ENCODE data around the gene PDIA2.
"Not testable (repeated sequence)": the region's sequence is repeated elsewhere in the genome, so short reads cannot be mapped to it uniquely, and the experiment has no call there.

Gene PDIA2

DNA sequence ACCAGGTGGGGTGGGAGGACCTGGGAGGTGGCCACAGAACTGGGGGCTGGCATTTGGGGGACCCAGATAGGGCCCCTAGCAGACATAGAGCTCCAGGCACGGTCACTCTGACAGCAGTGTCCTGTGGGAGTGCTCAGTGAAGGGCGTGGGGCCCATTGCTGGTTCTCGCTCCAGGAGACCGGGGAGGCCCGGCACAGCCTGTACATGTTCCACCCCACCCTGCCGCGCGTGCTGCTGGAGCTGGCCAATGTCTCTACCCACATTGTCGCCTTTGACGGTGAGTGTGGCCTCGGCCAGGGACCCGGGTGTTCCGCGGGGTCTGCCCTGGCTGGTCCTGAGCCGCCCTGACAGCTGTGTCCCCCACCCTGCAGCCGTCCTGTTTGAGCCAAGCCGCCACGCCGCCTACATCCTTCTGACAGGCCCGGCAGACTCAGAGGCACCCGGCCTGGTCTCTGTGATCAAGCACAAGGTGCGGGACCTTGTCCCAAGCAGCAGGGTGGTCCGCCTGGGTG is 18.5 kb upstream of the PDIA2 start:
- DNase-seq (ENCODE audit: low spot score): no peak

DNA sequence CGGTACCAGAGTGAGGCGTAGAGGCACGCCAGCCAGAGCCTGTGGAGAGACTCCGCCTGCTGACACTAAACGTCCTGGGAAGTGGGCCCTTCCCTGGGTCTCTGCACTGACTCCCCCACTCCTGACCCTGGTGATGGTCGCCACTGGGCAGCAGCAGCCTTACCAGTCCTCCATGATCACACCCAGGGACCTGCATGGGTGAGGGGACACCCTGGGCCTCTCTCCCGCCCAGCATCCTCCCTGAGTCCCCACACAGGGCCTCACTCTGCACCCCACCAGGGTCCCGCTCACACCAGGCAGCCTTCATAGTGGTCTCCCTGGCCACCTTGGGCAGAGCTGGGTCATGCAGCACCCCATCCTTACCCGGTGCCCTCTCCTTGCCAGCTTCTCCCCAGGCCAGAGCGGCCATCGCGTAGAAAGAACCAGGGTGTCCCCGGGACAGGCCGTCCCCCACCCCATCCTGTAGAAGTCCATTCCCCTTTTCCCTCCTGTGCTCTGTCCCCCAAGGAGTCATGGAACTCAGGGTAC is 17.9 kb upstream of the PDIA2 start:
- DNase-seq (ENCODE audit: low spot score): no peak

- no peak for DNase-seq (ENCODE audit: low spot score)
These were observed 17.3 kb upstream of the PDIA2 start for GRCh38 chr16:265711-266110.

DNA sequence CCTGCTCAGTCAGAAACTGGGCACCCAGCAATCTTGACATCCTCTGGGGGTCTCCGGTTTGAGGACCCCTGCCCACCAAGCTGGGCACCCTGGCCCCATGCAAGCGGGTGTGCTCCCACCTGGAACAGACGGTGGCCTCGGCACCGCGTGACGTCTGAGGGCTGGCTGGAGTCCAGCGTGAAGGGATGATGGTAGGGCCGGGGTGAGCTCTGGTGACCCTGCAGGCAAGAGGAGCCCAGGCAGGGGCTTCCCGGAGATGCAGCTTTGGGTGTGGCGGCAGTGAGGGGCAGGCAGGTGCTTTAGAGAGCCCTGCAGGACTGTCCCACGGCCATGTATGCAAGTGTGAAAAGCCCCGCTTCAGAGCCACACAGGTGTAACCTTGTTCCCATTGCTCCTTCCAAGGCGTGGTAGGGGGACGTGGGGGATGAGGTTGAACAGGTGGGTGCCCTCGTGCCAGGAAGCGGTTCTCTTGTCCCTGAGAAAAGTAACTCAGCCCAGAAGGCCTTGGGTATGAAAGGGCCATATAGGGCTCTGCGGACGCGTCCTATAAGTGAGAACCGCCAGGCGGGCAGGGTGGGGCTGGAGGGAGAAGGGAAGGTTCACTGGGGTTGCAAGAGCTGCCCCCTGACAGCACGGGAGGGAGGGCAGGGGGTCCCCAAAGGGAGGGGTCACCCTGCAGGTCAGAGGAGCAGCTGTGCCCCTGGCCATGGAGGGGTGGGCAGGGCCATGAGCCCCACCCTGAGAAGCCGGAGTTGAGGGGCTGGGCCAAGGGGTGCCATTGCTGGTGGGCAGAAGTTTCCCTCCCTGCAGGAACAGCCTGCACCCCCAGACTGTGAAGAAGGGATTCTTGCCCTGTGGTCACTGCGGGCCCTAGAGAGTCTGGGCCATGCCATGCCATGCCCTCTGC is 16.5 kb upstream of the PDIA2 start:
- no peak for DNase-seq (ENCODE audit: low spot score)

GRCh38 chr16:267562-267961 is 15.4 kb upstream of the PDIA2 start:
- not testable (repeated sequence) for DNase-seq (ENCODE audit: low spot score)

GRCh38 chr16:268141-269053 is 14.6 kb upstream of the PDIA2 start:
- DNase-seq (ENCODE audit: low spot score): no peak

- DNase-seq (ENCODE audit: low spot score): no peak
These were observed 13.7 kb upstream of the PDIA2 start for GRCh38 chr16:269061-269796.

GRCh38 chr16:270381-271255 is 12.3 kb upstream of the PDIA2 start:
- DNase-seq (ENCODE audit: low spot score): no peak

- no peak for DNase-seq (ENCODE audit: low spot score)
These were observed 10.1 kb upstream of the PDIA2 start for GRCh38 chr16:272633-273546.

DNA sequence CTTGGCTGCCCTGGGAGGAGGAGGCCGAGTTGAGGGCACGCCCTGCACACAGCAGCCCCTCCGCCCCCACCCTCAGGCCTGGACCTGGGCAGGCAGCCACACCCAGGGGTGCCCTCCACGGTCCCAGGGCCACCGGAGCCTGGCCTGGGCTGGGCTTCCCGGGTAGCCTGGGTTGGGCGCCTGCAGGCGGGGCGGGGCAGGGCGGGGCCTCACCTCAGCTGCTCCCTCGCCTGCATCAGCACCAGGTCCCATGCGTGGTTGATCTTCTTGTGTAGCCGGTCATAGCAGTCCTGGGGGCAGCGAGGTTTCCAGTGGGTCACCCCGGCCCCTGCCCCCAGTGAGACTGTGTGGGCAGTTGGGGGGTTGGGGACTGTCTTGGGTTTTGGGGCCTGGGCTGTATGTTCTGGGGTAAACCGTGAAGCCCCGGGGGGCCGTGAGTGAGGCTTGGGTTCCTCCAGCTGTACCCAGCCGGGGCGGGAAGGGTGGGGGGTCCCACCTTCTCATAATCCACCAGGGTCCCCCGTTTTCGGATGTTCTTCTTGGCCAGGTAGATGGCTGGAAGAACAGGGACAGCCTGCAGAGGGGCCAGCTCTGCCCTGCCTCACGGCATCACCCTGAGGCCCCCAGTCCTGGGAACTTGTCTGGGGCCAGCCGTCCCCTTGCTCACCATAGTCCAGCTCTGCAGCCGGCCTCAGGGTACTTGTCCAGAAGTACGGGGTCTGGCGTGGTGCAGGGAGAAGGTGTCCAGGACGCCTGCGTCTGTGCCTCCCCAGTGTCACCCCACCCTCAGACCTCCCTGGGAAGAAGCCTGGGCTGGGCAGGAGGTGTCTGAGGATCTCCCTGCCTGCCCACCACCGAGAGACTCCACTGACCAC is 9.2 kb upstream of the PDIA2 start:
- no peak for DNase-seq (ENCODE audit: low spot score)

DNA sequence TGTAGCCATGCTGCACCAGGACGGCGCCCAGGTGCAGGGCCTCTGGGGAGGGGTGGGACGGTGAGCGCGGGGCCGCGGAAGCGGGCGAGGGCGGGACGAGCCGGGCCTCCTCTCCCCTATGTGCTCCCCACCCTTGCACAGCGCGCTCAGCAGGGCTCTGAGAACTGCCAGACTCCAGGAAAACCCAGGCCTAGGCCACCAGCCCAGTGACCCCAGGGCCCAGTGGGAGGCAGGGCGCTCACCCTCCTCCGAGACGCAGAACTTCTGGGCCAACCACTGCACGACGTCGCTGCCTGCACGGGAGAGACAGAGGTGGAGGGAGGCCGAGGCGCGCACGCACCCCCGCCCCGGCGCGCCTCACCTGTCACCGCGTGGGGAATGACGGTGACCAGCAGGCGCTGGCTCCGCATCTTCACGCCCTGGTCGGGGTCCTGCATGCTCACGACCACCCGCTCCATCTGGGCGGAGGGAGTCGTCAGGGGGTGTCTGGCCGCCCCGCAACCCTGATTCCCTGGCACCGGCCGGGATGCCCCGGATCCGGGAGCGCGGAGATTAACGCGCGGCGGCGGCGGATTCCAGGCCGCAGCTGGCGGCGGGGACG is 7.8 kb upstream of the PDIA2 start:
- DNase-seq (ENCODE audit: low spot score): no peak

- DNase-seq (ENCODE audit: low spot score): no peak
These were observed 7.2 kb upstream of the PDIA2 start, which contains the start of gene RGS11 for GRCh38 chr16:275786-276232. TSS of gene RGS11 (minus strand) at chr16:275944. CDS start at chr16:275911, 33 bp downstream.

- no peak for DNase-seq (ENCODE audit: low spot score)
These were observed 6.4 kb upstream of the PDIA2 start for GRCh38 chr16:276426-277077.

GRCh38 chr16:278863-279366 is 4.0 kb upstream of the PDIA2 start:
- peak; percentile 31 for DNase-seq (ENCODE audit: low spot score)

DNA sequence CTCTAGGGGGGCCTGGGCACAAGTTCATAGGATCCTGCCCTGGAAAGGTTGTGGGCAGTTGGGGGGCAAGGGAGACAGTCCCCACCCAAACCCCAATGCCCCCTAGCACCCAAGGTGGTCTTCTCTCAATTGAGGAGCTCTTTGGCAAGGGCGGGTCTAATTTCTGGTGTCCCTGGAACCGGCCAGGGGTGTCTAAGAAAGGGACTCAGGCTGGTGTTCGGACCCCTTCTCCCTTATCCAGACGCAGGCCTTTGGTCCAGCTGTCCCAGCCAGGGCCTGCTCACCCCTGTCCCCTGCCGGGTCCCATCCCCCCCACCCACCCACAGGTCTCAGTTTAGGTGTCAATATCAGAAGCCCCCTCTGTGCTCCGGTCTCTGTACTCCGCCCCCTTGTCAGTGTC is 3.4 kb upstream of the PDIA2 start:
- DNase-seq (ENCODE audit: low spot score): no peak

DNA sequence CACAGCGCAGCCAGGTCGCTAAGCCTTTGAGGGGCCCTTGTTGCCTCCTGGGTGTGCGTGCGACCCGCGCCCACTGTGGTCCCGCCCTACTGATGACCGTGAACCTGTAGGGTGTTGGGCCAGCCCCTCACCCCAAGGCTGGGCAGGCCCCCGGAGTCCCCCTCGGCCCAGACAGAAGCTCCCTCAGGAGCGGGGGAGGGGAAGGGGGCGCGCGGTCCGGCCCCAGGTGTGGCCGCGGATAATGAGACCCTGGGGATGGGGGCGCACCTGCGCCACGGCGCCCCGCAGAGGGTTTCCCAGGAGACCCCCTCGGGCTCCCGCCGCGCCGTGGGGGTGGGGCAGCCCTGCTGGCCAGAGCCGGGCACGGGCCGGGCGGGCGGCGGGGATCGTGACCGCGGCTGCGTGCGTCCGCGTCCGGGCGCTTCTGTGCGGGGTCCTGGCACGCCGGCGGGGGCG is 2.9 kb upstream of the PDIA2 start:
- no peak for DNase-seq (ENCODE audit: low spot score)

DNA sequence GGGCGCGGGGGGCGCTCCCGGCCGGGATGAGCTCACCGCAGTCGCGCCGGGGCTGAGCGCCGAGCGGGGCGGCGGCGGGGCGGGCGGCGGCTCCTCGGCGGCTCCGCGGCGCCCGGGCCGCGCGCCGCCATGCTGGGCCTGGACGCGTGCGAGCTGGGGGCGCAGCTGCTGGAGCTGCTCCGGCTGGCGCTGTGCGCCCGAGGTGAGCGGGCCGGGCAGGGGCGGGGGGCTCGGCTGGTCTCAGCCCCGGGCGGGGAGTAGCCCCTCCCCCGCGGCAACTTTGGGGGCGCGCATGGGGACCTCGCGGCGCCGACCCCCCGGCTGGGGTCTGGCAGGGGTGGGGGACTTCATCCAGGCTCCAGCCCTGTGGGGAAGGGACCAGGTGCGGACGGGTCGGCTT is 2.4 kb upstream of the PDIA2 start, which contains the start of gene ARHGDIG:
ARHGDIG (plus strand) TSS at position 40 of the 400 bp plus-strand sequence; CDS start at position 130, 90 bp downstream.
- DNase-seq (ENCODE audit: low spot score): no peak
